ENCODE results near the gene ULK4. TPM values are rescaled to one million over a fixed set of nuclear protein-coding genes. Genes with fewer than 3 reads are reported as not detected.
"Not testable (repeated sequence)": the region's sequence is repeated elsewhere in the genome, so short reads cannot be mapped to it uniquely, and the experiment has no call there.

ULK4 gene
- polyA plus RNA-seq, 12 donors = 1.2 to 2.7 (median 2.0) TPM; not detected in 2

DNA sequence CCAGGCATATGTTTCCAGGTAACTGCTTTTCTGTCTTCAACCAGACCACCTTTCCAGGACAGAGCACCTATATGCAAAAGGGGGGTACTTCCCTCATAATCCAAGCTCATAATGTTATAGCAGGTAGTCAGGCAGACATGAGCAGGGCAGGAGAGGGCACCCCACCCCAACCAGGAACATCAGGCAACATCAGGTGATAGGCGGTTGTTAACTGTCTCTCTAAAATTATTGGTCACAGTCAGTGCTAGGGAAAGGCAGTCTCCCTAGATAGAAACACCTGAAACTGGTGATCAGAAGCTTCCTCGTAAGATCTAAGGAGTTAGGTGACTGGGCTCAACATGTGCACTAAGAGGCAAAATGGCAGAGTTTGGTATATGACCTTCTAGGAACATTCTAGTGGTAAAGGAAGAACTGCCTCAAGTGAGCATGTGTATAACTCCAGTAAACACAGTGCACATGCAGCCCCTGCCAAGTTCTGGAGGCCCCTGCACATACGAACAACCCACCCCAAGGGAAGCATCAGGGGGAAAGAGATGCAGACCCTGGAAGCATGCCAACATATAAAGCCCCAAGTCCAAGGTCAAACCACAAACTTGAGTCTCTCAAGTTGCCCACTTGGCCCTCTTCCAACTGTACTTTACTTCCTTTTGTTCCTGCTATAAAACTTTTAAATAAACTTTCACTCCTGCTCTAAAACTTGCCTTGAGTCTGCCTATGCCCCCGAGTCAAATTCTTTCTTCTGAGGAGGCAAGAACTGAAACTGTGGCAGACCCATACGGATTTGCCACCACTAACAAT is 270.9 kb downstream of the ULK4 start:
- no peak for DNase-seq

DNA sequence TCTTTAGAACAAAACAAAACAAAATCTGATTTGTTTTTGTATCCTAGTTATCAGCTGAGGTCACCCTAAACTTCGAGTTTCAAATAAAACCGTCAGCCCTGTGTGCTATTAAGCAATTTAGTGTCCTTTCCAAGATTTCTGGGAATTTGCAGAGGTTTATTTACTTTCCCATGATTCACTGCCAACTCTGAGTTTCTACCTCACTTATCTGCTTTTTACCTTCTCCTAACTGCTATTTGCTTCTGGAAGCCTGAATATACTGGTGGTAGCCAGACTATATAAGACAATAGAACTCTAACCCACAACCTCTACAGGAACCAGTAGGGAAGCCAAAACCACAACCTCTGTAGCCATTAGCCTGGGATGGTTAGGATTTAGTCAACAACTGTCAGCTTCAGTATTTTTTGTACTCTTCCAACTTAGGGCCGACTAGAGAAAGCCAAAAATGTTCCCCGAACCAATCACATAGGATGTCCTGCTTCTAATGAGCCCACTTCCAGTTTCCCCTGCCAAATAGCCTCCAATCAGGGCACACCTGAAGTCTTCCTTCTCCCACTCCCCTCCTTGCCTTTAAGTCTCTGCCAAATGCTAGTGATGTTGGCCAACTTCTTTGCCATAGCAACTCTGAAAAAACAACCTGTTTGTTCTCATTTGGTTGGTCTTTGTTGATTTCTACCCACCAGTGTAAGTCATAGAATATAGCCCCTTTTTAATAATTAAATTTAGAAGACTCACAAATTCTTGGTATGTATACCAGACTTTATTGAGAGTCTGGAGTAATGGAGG is 273.1 kb downstream of the ULK4 start:
- no peak for DNase-seq

DNA sequence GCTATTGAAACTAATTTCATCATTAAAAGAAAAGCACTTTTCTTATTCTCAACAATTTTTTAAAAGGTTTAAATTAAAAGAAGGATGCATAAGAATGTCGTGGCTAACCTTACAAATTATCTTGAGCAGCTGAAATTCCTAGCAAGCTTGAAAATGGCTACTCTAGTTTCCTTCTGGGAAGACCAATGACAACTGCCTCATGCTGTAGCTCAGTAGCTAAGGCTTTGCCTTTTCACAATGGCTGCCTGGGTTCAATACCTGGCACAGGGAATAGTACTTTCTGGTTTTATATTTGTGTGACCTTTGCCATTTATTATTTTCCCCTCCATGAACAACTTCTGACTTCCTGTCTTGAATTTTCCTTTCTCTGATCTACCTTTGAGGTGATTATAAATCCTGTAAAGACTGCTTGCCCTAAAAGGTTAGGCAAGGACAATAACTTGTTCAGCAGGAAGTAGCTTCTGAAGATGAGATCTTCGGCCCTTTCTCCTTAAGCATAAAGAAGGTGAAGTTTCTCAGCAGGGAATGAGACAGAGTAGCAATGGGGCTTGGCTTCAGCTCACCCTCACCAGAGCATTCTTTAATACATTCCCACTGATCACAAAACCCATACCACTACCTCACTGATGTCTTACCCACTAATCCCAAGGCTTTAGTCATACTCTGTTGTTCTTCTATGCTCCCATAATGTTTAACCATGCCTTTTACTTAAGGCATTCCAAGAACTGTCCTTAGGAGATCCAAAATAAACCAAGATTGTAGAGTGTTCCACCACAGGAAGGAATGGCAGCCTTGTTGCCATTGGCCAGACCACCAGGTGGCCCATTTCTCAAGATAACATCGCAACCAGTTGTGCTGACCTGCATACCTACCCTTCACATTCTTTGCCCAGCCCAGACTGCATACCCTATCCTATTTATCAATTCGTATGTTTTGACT is 276.8 kb downstream of the ULK4 start:
- DNase-seq = no peak

DNA sequence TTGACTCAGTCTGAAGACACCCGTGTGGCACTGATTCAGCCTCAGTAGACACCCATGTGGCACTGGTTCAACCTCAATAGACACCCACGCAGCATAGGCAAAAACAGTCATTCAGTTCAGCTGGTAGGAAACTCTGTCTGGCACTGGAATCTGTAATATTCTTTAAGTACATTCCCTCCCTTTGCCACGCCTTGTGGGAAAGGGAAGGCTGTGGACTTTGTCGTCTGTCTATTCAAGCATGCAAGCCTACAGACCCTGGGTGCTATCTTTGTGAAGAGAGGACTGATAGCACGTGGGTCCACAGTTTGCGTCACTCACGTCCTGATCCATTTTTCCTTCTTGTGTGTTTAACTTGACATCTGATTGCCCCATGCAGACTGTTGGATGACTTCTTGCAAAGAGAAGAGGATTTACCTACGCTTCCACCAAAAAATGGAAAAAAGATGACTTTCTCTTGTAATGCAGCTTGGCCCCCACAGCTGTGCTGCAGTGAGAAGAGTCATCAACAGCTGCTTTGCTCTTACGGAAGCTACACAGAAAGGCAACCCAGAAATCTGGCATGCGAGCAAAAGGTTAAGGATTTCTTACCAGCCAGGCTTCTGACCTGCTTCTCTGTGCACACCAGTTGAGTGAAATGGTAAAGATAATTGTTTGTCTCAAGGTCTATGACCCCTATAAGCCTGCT is 278.1 kb downstream of the ULK4 start:
- no peak for DNase-seq

DNA sequence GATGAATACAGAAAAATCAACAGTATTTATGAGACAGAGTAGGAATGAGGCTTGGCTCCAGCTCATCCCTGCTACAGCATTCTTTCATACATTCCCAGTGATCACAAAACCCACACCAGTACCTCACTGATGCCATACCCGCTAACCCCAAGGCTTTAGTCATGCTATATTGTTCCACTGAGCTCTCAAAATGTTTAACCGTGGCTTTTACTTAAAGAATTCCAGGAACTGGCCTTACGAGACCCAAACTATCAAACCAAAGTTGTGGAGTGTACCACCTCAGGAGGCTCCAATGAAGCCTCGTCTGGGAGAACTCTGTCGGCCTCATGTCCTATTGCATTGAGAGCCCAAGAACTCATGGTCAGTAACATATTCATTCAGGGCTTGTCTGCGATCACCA is 278.9 kb downstream of the ULK4 start:
- DNase-seq = no peak

DNA sequence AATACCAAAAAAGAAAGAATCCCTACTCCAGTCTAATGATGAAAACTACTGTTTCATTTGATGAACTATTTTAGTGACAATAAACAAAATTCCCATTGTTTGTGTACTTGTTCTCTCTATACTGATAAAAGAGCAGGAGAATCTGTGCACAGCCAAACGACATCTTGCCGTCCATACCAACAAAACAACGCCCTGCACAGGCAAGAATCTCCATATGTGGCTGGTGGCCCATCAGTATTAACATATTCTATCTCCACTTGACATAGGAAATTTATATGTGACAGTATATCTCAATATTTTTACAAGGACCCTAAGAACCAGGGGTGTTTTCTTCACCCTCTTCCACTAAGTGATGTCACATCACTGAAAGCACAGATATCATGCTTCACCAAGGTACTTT is 279.5 kb downstream of the ULK4 start:
- DNase-seq = no peak

DNA sequence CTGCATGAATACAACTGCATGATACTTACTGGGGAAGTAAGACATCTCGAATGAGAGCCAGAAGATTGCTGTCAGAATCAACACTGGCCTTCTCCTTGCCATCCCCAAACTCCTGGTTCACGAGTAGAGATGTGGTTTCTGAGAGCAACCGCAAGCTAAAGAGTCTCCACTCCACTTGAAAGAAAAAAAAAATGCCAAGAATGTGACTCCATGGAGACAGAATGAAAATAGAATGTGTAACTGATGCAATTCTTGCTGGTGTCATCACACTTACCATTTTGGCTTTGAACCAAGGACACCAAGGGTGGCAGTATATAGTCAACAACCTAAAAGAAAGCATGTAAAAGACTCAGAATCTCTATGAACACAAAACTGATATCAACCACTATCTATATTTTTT is 280.4 kb downstream of the ULK4 start:
- no peak for DNase-seq

DNA sequence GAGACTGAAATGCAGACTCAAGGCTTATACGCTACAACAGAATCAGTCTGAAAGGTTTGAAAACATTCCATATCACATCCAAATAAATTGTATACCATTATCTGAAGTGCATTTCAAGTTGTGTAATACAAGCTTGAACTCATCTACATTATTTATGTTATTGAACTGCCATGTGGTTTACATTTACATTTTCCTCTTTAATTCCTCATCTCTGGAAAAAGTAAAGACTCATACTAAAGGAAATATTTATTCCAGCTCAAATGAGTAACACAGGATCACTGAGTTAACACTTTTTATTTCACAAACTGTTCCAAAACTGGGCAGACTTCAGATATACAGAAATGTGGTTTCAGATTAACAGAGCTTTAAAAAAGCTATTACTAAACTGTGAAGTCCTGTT is 282.5 kb downstream of the ULK4 start:
- no peak for DNase-seq

DNA sequence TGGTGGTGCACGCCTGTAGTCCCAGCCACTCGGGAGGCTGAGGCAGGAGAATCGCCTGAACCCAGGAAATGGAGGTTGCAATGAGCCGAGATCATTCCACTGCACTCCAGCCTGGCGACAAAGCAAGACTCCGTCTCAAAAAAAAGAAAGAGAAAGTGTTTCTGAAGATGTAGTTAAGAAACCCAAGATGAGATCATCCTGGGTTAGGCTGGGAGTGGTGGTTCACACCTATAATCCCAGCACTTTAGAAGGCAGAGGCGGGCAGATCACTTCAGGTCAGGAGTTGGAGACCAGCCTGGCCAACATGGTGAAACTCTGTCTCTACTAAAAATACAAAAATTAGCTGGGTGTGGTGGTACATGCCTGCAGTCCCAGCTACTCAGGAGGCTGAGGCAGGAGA is 286.8 kb downstream of the ULK4 start:
- not testable (repeated sequence) for DNase-seq

DNA sequence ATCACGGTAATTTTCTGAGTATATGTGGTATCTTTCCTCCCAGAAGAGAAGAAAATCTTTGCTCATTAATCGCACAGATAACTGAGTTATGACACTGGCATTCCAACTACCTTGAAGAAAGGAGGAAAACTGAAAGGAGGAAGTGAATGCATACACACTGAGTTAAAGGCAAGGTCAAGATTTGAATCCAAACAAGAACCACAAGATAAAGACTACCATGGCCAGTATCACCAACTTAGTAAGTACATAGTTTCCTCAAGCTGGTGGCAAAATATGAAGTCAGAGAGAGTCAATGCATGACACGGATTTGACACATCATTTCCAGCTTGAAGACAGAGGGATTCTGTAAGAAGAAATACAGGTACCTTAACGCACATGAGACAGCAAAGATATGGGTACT is 287.5 kb downstream of the ULK4 start:
- DNase-seq = no peak

DNA sequence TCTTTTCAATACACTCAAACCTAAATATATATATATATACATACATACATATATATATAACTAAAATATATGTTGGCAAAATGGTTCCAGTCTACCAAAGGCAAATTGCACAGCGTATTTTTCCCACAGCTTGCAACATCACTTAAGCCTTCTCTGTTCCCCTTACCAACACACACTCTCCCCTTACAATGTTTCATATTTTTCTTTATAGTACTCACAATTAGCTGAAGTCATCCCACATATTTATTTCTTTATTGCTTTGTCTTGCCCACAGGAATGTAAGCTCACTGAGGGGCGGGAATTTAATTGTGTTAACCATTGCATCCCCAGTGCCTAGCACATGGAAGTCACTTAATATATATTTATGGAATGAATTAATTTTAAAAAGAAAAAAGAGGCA is 288.3 kb downstream of the ULK4 start:
- no peak for DNase-seq

DNA sequence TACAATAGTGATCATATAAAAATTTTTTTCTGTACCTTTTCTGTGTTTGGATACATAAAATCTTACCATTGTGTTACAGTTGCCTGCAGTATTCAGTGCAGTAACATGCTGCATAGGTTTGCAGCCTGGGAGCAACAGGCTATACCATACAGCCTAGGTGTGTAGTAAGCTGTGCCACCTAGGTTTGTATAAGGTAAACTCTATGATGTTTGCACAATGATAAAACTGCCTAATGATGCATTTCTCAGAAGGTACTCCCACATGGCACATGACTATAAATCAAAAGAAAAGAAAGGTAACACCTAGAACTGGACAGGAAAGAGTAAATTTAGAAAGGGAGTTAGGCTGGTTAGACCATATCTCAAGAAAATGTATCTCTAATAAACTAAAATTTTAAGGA is 293.5 kb downstream of the ULK4 start:
- no peak for DNase-seq

DNA sequence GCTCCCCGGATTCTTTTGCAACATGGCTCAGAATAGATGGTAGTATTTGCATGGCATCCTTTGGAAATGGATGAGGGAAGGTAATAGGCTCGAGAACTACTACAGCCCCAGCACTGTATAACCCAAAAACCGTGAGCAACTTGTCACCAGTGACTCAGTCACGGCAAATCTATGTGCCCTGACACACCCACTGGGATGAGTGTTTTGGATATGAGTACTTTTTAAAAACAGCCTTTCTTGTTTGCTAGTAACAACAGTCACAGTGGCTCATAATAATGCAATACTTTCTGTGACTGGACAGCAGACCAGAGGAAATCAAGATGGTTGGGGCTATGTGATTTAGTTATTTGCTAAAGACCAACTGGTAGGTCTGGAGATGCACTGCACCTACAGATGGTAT is 299.6 kb downstream of the ULK4 start:
- DNase-seq = no peak

DNA sequence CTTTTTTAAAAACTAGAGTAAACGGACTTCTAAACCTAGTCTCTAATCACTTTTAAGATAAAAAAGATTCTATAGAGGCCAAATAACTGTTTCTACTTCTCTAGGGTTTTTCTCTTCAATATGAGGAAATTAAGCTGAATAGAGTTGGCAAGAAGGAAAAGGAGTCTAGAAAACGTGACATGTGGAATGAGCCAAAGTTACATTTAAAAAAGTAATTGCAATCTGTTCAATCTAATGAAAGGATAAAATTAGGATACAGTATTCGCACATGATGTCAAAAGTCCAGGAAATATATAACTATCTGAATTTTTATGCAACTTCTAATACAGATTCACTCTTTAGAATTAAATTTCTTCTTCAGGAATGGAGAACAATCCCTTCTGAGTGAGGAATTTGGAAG is 300.1 kb downstream of the ULK4 start:
- no peak for DNase-seq

DNA sequence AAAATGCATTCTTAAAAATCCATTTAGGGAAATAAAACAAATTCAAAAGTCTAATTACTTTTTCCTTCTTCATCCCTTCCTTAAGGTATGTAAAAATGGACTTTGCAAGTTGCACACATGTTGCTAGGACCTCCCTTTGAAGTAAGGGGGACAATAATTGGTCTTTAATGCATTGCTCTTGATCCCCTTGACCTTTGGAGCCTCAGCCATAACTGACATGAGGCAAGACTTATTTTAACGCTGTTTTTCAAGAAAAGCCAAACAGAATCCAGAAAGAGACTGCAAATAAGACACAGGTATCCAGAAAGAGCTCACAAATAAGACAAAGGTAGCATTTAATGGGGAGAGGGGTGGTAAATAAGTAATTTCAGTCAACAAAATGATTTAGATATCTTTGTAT is 301.4 kb downstream of the ULK4 start:
- DNase-seq = no peak

DNA sequence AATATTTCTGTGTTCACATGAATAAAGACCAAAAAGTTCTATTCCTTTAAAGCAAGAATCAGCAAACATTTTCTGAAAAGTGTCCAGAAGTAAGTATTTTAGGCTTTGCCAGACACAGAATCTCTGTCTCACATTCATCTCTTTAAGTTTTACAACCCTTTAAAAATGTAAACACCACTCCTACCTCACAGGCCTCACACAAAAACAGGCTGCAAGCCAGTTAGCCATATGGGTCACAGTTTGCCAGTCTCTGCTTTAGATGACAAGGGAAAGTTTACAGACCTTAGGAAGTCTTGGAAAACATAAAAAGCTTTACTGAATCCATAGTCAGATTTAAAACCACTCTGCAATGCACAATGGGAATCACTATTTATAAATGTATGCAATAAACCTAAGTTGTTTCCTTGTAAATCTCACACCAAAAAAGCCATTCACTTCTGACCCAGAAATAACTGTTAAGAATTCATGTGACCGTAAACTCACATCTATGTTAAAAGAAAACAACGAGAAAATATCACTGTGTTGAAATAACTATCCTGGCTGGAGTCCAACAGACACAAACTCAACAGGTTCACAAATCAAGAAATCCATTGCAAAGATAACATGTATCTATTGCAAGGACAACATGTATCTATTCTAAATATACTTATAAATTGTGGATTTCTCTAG is 308.2 kb downstream of the ULK4 start:
- no peak for DNase-seq

DNA sequence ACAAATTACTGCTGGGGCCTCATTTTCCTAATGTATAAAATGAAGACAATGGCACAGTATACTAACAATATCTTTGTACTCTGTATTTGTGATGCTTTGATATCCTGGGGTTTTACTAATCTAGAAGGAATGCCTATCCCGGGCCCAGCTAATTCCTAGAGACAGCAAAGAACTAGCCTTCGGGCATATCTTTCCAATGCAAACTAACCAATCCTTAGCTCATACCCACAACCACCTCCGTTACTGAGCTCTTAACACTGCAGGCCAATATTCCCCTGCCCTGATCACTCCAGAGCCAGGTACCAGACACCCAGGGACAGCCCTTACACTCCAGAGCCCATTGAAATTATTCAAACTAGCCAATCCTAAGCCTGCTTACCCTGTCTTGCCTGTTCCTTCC is 309.0 kb downstream of the ULK4 start:
- no peak for DNase-seq

DNA sequence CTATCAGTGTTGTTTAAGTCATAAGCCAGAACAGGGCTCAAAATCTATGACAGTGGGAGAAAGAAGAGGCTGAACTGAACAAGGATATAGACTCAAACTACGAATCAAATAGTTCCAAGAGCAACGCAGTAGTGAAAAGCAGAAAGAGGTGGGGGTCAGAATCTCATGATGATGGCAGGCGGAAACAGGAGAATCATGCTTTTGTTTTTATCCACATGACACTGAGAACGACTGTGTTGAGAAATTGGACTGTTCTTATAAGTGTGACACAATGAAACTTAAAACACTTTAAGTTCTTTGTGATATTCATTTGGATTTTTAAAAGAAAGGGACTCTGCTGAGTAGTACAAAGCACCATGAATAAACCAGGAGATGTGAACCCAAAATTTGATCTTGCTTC is 309.4 kb downstream of the ULK4 start:
- no peak for DNase-seq

DNA sequence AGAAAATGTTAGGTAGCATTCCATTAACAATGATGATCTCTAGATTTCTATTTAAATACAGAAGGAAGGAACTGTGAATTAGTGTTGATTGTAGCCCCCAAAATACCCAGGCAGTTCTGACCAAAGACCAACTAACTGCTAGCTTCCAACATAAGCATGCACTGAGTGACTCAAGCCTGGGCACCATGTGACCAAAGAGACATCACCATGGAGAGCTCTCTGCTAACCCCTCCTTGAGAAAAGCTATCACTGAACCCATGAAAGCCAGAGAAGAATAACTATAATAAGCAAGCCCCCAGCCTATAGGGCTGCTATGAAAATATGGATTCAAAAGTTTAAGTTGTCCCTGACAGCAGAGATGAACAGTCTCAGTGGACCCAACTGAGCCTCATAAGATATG is 310.2 kb downstream of the ULK4 start:
- DNase-seq = no peak

DNA sequence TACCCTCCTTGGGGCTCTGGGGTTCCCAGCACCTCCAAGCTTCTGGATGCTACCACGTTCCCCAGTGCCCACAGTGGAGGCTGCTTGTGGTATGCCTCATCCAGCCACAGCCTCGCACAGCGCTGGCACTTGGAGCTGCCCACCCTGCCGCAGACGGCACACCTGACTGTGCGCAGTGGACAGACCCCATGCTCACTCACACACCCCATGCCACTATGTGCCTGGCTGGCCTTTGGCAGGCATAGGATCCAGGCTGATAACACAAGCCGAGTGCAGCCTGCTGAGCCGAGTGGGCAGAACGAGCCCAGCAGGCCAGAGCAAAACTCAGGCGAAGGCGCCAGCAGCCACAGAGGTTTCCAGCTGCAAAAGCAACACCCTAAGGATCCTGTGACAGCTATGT is 311.5 kb downstream of the ULK4 start:
- no peak for DNase-seq

DNA sequence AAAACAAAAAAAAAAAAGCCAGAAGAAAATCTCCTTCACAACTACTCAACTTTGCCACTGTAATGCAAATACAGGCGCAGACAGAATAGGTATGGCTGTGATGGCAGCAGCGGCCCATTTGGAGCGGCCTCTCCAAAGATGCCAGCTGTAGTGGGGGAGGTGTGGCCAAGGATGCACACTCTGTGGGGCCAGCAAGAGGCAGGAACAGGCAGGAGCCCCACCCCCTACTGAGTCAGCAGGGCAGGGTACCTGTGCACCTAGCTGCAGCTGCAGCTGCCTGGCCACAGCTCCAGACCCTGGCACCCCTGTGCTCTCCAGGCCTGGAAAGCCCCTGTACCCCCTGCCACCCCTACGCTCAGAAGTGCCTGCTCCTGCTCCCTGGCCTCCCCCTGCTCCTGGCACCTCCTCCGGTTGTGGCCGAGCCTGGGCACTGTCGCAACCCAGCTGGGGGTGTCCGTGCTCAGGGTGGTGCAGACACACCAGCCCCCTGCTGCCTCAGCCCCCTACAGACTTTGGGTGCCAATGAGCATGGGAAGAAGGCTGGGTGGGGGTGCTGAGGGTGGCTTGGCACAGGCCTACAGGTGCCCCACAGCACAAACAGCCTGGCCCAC is 312.7 kb downstream of the ULK4 start:
- DNase-seq = no peak
